Bone marrow (tissue), 2 donors: ENCODE measurements around the gene MED15.

Source experiments
- DNase-seq, 2 donors: peaks; one replicate each; lab custom pipeline; 2025; lab: John Stamatoyannopoulos, UW

The MED15 gene

DNA sequence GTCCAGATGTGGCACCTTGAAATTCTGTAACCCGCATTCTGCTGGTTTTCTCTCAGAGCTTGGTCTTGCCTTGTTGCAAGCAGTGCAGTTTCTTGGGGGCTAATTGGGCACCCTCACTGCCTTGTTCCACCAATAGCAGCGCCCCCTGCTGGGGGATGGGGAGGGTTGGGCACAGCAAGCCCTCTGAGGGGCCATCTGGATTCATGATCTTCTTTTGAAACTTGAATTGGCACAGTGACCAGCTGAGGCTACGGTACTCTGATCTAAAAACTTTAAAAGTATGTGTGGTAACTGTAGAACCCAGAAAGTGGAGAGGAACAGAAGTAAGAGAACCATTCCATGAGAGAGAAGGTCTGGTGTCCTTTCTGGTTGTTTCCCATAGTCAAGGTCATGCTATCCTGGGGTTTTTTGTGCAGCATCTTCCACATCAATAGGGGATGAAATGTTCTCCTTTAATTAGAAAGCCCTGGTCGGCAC lies 64.2 kb downstream of the MED15 start:
- DNase-seq: peak in 1 of 2 donors; percentile 10

DNA sequence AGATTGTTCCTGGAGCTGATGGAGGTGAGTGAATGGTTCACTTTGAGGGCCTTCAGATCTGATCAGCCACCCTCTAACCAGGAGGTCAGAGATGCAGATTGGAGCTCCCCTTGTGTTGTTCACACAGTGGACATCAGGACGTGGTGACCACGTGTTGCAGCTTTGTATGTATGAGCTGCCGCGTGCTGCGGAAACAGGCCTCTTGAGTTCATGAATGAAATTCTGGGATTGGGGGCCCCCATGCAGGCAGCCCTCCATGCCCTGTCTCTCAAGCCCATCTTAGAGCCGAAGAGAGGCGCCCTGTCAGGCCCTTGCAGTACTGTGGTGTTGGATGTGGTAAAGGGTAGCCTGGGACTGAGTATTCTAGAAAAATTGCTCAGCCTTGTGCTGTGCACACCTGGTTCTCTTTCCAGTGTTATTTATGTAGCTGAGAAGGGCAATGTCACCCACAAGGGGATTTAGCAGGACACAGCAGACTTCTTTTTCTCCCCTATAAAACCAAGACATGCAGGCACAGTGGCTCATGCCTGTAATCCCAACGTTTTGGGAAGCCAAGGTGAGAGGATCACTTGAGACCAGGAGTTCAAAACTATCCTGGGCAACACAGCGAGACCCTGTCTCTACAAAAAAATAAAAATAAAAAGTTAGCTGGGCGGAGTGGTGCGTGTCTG lies 64.9 kb downstream of the MED15 start:
- DNase-seq: no peak

DNA sequence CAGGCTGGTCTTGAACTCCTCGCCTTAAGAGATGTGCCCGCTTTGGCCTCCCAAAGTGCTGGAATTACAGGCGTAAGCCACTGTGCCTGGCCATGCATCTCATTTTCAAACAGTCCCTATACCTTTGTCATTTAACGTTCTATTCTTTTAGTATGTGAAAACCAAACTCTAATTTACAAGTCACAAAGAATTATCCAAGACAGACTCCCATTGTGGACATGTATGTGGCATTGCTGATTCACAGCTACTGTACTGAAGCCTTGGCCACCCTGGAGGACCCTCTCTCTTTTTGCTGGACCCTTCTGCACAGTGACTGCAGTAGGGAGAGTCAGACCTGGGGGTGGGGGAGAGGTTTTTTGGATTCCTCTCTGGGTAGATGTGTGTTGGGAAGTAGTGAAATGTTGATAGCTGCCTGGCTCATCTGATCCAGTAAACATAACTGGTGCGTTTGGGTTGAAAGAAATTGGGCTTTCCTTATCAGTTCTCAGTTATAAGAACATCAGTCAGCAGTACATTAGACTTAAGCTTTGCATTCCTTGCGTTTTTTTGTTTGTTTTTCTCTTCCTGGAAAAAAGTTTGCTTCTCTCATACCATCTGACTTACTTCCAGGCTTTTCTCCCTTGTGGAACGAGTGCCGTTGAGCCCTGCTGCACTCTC lies 65.9 kb downstream of the MED15 start:
- DNase-seq: no peak

DNA sequence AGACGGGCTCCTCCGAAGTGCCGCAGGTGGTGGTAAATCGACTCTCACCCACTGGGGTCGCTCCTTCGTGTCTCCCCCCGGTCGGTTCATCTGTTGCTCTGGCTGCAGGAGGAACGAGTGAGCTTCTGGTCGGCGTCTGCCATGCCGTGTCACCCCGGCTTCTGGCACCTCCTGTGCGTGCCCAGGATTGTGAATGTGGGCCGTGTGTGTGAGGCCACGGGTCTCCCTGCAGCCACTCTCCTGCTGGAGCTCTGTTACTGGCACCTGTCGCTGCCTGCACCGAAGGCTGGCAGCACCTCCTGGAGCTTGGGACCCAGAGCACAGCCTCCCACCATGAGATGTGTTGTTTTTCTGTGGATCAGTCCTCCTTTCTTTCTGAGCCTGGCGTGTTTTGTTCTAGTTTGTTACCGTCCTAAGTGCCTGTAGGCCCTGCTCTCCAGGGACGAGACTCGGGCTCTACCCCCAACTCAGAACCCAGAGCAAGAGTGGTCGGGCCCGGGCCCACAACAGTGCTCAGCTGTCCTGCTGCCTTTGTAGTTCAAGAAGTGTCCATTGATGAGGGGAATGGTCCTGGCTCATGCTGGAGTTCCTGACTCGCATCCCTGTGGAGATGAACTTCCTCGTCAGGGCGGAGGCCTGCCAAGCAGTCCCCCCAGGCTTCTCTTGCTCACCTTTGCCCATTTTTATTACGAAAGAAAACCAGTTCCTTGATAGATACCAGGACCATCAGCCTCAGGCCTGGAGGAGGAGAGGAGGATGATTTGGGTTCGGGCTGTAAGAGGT lies 66.6 kb downstream of the MED15 start:
- no peak for DNase-seq

DNA sequence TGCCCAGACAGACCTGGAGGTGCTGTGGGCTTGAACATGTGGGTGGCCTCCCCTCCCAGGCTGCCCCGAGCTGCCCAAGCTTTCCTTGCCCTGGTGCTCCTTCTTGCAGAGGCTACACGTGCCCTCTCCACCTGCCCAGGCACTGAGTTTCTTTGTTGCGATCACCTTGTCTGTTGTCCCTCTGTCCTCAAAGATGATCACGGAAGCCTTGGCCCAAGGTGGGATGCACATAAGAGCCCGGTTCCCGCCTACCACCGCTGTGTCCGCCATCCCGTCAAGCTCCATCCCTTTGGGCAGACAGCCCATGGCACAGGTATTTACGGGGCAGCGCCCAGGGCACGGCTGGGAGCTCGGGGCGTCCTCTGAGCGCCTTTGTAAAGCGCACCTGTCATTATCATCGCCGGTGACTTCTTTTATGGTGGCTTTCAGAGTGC lies 67.5 kb downstream of the MED15 start:
- DNase-seq: no peak

DNA sequence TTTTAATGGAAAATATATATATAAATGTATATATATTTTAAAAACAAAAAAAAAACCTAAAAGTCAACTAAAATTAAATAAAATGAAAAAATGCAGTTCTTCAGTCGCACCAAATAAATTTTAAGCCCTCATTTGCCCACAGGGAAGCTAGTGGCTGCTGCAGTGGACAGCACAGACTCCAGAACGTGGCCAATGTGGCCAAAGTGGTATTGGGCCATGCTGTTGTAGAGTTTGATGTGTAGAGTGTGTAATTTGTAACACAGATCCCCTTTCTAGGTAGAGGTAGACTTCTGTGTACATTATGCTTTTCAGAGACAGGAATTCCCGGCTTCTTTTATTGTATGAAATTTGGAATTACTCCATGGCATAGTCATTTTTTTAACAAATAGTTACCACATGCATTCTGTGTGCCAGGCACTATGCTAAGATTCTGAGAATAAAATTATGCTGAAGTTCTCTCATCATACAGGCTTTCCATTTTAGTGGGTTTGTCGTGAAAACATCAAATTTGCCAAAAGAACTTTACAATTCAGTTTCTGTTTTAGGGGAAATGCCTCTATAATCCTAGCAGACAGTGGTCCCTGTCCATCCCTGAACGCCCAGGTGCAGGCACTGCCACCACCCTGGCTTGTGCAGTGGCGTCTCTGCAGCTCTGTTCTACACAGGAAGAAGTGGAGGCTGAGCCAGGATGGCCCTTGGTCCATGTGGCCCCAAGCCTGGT lies 68.5 kb downstream of the MED15 start:
- no peak for DNase-seq

DNA sequence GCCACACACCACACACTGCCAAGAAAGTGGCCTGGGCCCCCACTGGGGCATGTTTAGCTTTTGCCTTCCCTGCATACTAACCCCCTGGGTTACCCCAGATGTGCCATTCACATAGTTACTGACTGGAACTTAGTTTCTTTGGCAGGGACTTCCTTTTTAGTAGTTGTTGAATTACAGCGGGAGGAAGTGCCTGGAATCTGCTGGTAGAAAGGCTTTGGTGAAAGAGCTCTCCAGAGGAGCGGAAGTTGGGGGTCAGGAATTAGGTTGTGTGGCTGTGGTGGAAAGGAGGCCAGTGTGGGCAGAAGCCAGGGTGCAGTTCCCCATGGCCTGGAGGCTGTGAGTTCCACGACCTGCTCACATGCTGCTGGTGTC lies 69.0 kb downstream of the MED15 start:
- DNase-seq: no peak

DNA sequence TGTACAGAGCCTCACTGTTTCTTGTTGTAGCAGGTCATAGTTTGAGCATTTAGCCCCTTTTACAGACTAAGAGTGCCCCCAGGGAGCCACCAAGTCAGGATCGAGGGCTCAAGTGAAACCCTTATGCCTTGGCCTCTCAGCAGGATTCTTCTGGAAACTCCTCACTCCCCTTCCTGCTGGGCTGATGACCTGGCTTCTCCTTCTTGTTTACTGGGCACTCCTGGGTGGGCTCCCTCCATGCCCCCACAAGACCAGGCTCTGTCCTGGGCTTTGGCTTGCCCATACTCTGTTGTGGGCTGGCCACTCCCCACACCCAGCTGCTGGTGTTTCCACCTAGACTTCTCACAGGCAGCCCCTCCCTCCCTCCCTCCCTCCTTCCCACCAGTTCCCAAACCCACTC lies 69.6 kb downstream of the MED15 start:
- DNase-seq: no peak

DNA sequence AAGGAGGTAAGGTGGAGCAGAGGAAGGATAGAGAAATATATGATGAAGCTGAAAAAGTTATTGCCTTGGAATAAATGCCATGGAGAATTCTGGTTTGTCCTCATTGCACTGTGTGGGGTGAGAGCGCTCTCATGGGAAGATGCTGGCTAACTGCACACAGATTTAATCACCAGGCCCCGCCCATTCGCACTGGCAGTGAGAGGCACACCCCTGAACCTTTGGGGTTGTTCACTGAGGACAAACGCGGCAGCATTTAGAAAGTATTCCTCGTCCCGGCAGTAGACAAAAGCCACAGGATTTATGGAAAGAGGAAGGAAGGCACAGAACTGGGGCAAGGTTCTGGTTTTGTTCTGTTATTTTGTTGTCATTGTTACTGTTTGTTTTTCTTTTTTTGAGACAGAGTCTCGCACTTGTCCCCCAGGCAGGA lies 70.2 kb downstream of the MED15 start:
- no peak for DNase-seq

DNA sequence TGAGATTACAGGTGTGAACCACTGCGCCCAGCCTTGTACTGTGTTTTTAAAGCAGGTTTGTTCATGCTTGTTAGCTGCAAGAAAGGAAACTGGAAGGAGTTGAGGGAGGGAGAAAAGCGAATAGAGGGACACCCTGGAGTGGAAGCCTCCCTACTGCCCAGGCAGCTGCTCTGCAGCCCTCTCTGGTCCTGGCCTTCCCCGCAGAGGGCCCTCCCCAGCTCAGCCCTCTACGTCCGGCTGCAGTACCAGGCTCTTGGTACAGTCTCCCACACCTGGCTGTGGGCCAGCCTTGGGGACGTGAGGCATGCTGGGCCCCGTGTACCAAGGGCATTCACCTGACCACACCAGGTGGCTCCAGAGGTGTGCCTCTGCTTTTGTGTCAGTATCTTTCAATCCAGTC lies 70.8 kb downstream of the MED15 start:
- no peak for DNase-seq

DNA sequence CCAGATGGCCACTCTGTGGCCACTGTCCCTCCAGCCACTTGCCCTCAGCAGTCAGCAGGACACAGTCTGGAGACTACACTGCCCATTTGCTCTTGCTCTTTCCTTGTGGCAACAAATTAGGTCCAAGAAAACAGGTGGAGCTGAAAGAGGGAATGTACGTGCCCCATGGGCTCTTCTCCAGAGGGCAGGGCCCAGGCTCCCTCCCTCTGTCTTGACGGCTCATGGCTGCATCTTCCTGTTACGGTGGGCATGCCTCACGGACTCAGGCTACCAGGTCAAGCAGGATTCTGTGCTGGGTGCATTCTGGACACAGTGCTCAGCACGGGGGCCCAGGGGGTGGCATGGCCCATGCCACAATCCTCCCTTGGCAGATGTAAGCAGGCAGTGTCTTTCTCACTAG lies 71.3 kb downstream of the MED15 start:
- no peak for DNase-seq

DNA sequence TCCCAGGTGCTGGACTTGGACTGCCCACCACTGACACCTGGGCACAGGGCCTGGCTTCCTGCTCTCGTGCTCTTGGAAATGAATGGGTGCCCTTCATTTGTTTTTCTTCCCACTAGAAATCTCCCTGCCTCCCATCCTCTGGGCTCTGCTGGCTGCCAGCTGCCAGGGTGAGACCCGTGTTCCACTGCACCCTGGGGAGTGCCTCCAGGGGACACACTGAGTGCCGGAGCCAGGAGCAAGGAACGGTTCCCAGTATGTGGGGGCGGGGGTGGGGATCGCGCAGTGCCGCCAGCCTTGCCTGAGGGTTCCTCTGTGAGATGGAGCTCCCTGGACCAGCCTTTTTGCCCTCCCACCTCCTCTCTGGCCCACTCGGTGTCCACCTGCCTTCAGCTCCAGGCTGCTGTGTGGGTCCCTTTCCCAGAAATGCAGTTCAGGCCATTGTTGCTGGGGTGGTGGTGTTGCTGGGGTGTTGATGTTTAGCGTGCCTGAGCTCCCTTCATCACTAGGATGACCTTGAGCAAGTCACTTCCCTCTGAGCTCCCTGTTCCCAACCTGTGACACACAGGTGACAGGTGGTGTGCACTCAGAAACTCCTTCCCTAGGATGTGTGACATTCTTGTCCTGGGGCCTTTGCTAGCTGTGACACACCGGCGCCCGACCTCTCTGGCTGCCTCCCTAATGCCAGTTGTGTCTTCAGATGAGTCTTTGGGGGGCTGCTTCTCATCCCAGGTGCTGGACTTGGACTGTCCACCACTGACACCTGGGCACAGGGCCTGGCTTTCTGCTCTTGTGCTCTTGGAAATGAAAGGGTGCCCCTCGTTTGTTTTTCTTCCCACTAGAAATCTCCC lies 72.1 kb downstream of the MED15 start:
- DNase-seq: no peak

DNA sequence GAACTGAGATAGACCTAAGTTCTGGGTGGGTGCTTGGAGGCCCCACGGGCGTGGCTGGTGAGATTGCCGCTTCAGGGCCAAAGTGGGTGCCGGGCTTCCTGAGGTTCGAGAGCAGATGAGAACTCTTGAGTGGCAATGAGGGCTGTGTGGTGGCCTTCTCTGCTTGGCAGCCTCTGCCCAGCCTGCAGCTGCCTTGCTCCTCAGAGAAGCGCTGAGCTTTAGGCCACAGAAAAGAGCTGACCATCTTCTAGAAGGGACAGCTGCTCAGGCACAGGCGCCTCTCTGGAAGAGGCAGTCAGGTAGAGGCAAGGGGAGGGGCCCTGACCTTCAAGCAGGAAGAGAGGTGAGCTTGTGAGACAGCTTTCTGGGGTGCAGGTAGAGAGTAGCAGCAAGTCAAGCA lies 72.8 kb downstream of the MED15 start:
- no peak for DNase-seq

DNA sequence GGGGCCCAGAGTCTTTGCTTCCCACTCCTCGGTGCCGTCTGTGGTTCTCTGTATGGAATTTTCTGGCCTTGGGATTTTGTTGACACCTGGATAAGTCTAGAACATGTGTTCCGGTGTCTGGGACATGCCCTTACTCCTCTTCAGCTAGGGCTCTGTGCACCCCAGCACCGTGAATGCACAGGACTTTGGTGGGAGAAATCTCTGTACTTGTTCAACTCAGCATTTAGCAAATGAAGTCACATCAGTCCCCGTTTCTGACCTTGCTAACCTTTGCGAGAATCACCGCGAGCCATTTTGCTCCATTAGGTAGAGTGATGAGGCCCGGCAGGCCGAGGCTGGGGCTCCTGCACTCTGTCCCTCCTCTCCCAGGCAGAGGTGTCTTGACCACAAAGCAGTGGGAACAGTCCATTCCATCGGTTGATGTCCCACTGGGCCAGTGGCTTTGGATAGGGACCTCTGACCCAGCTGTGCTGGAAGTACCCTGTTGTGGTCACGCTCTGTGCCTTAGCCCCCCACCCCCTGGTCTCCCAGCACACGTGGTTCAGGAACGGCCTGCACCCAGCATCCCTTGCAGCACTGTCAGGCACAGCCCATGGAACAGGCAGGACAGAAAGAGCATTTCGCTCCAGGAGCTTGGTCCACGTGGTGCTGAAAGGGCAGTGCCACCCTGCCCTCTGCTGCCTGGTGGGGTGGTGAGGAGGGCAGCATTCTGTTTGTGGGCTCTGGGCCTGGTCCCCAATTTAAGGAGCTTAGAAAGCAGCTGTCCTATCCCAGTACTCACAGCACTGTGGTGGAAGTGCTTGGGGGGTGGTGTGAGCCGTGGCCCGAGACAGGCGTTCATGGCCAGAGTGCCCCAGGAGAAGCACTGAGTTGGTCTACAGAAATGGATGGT lies 73.4 kb downstream of the MED15 start:
- DNase-seq: no peak

DNA sequence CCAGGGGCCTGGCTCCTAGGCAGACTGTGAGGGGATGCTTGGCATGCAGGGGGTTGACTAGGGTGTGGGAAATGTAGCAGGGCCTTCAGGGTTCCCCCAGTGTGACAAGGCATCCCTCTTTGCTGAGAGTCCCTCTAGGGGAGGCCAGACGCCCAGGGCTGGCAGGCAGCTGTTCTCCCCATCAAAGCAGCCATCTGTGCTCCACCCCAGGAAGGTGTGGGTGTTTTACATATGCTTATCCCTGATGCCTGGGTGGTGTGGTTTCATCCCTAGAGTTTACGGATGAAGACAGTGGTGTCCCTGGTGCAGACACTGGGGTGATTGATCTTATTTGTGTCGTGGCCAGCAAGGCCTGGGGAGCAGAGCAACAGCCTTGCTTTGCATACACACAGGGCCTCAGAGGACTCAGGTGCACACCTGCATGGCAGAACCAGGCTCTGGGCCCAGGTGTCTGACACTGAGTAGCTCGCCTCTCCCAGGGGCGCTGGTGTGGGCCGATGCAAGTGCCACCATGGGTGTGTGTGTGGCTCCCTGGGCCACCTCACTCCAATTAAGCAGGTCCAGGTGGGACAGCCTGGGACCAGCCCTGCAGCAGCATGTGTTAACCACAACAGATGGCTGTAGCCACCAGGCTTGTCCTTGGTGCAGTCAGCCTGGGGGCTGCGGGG lies 74.2 kb downstream of the MED15 start:
- DNase-seq: no peak

DNA sequence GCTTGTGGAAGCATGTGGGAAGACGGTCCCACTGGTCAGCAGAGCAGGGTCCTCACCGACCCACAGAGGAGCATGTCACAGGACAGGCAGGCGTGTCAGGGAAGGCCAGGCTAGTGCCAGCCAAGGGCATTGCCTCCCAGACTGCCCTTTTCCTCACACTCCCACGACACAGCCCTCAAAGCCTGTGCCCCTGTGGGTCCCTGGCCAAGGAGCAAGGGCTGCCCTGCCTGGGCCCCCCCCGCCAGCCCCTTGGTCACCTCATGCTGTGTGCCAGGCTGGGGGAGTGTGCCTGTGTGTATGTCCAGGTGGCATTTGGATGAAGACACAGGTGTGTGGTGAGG lies 74.7 kb downstream of the MED15 start:
- DNase-seq: no peak

DNA sequence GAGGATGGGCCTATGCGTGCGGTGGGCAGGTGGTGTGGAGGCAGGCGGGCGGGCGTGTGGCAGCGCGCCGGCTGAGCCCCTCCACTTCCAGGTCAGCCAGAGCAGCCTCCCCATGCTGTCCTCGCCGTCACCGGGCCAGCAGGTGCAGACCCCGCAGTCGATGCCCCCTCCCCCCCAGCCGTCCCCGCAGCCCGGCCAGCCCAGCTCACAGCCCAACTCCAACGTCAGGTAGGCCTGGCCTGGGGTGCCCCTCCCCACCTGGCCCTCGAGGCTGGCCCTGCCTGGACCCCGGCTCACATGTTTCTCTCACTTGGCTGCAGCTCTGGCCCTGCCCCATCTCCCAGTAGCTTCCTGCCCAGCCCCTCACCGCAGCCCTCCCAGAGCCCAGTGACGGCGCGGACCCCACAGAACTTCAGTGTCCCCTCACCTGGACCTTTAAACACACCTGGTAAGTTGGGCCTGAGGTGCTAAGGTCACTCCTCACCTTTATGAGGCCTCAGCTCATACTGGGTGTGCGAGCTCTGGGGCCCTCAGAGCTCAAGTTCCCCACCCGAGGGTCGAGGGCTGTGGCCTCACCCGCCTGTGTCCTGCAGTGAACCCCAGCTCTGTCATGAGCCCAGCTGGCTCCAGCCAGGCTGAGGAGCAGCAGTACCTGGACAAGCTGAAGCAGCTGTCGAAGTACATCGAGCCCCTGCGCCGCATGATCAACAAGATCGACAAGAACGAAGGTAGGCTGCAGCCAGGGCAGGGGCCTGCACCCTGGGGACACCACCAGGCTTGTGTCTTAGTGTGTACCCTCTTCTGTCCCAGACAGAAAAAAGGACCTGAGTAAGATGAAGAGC lies 75.3 kb downstream of the MED15 start:
- DNase-seq: no peak

DNA sequence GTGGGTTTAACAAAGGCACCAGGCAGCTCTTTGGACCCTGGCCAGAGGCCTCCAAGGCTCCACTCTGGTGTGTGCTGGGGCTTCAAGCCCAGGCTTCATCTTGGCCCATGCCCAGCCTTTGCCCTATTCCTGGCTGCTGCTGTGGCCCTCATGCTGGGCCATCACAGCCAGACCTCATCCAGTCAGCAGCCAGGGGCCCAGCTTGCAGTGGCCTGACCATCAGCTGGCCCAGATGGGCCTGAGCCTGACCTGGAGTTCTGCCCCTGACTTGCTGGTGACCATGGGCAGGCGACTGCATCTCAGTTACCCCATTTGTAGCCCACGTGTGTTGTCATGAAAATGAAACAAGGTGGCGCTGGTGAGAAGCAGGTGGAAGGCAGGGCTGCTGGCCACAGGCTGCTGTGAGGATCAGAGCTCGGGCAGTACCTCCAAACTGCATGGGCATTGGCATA lies 76.1 kb downstream of the MED15 start:
- DNase-seq: no peak
